H54 (cell line): ENCODE data around the gene HYAL1.
"Not testable (repeated sequence)": the region's sequence is repeated elsewhere in the genome, so short reads cannot be mapped to it uniquely, and the experiment has no call there.

ENCODE experiments used
- DNase-seq: peaks from one replicate; pipeline ENCODE4 v3.0.0; 2011; ENCODE audit warnings: low spot score, mixed read lengths; ENCODE audit not compliant: insufficient read length
- FAIRE-seq: peaks from 3 replicates; lab custom pipeline; 2011; peaks lifted over from hg19 to GRCh38; lab: Jason Lieb, UNC
- POLR2A ChIP-seq: IDR thresholded peaks from 2 replicates; pipeline ENCODE4 v1.6.1; 2011; ENCODE audit warnings: low read depth, mild to moderate bottlenecking, low read length

The HYAL1 gene

GRCh38 chr3:50288387-50289007, 14.9 kb downstream of the HYAL1 start:
- FAIRE-seq (no peak), DNase-seq (no peak)
- TF ChIP-seq POLR2A, result no peak

GRCh38 chr3:50287262-50287661, 16.1 kb downstream of the HYAL1 start:
- FAIRE-seq (no peak), DNase-seq (no peak)
- TF ChIP-seq POLR2A, result no peak

- DNase-seq (no peak), FAIRE-seq (no peak)
- TF ChIP-seq POLR2A, result no peak
These were observed 16.8 kb downstream of the HYAL1 start for GRCh38 chr3:50286322-50287227.

GRCh38 chr3:50284121-50284520, 19.3 kb downstream of the HYAL1 start:
- not testable (repeated sequence) for FAIRE-seq, DNase-seq

GRCh38 chr3:50279255-50280016, 23.9 kb downstream of the HYAL1 start:
- DNase-seq (no peak), FAIRE-seq (no peak)
- no peak for TF ChIP-seq POLR2A

- FAIRE-seq (no peak), DNase-seq (no peak)
- TF ChIP-seq POLR2A, result no peak
These were observed 24.5 kb downstream of the HYAL1 start, which contains the start of gene LSMEM2 for GRCh38 chr3:50278880-50279224. Gene LSMEM2, plus strand, starts transcription at chr3:50279087. Its CDS starts 27 bp downstream, at chr3:50279114.

- no peak for FAIRE-seq
- no peak for DNase-seq
- TF ChIP-seq POLR2A, result no peak
These were observed 25.1 kb downstream of the HYAL1 start for GRCh38 chr3:50278123-50278879.

GRCh38 chr3:50276762-50277101, 26.6 kb downstream of the HYAL1 start:
- DNase-seq, result no peak
- no peak for FAIRE-seq
- TF ChIP-seq POLR2A, result no peak

GRCh38 chr3:50275996-50276761, 27.2 kb downstream of the HYAL1 start:
- no peak for FAIRE-seq
- no peak for DNase-seq
- no peak for TF ChIP-seq POLR2A

GRCh38 chr3:50275141-50275995, 28.0 kb downstream of the HYAL1 start:
- DNase-seq (no peak), FAIRE-seq (no peak)
- no peak for TF ChIP-seq POLR2A

GRCh38 chr3:50274371-50275104, 28.8 kb downstream of the HYAL1 start:
- TF ChIP-seq POLR2A, result no peak
- DNase-seq (peak; percentile 68), FAIRE-seq (no peak)
